ENCODE data around the gene ZMYND8. TPM values are rescaled to one million over a fixed set of nuclear protein-coding genes. Genes with fewer than 3 reads are reported as not detected.

ZMYND8 gene
- total RNA-seq, 2 experiments from 2014 or later, result 28.8 to 29.8 TPM

- no peak for DNase-seq
- Mint-ChIP-seq H3K27ac (no peak overlapping the region), H3K36me3 (no peaks in the 10 kb centered on the region), H3K9me3 (no peaks in the 10 kb centered on the region), H3K4me3 (no peak overlapping the region), H3K27me3 (no peaks in the 10 kb centered on the region), H3K4me1 (no peaks in the 10 kb centered on the region)
These were observed 181.8 kb downstream of the ZMYND8 start for GRCh38 chr20:47174456-47175243.

- no peak for DNase-seq
- no peaks in the 10 kb centered on the region for H3K27me3 Mint-ChIP-seq
- H3K4me1 Mint-ChIP-seq, result no peaks in the 10 kb centered on the region
- H3K4me3 Mint-ChIP-seq, result no peak overlapping the region
- H3K9me3 Mint-ChIP-seq, result no peaks in the 10 kb centered on the region
- no peaks in the 10 kb centered on the region for H3K36me3 Mint-ChIP-seq
- no peak overlapping the region for H3K27ac Mint-ChIP-seq
These were observed 182.8 kb downstream of the ZMYND8 start for GRCh38 chr20:47173596-47174216.

GRCh38 chr20:47172579-47172978 is 183.9 kb downstream of the ZMYND8 start:
- Mint-ChIP-seq H3K4me3 (no peak overlapping the region), H3K9me3 (no peaks in the 10 kb centered on the region), H3K4me1 (no peaks in the 10 kb centered on the region), H3K36me3 (no peaks in the 10 kb centered on the region), H3K27ac (no peak overlapping the region), H3K27me3 (no peaks in the 10 kb centered on the region)
- DNase-seq, result no peak

GRCh38 chr20:47167846-47168245 is 188.7 kb downstream of the ZMYND8 start:
- no peaks in the 10 kb centered on the region for H3K36me3 Mint-ChIP-seq
- H3K4me1 Mint-ChIP-seq, result no peaks in the 10 kb centered on the region
- no peak overlapping the region for H3K27ac Mint-ChIP-seq
- DNase-seq, result no peak
- H3K4me3 Mint-ChIP-seq, result no peak overlapping the region
- no peaks in the 10 kb centered on the region for H3K27me3 Mint-ChIP-seq
- peaks cover 2% of the 10 kb centered on the region for H3K9me3 Mint-ChIP-seq

- Mint-ChIP-seq H3K4me1 (no peaks in the 10 kb centered on the region), H3K27ac (no peak overlapping the region), H3K4me3 (no peak overlapping the region), H3K27me3 (no peaks in the 10 kb centered on the region), H3K36me3 (no peaks in the 10 kb centered on the region), H3K9me3 (peaks cover 2% of the 10 kb centered on the region)
- DNase-seq, result no peak
These were observed 191.1 kb downstream of the ZMYND8 start for GRCh38 chr20:47165376-47165865.

GRCh38 chr20:47164140-47164539 is 192.4 kb downstream of the ZMYND8 start:
- no peaks in the 10 kb centered on the region for H3K4me1 Mint-ChIP-seq
- H3K36me3 Mint-ChIP-seq, result no peaks in the 10 kb centered on the region
- no peak overlapping the region for H3K27ac Mint-ChIP-seq
- DNase-seq, result no peak
- no peaks in the 10 kb centered on the region for H3K27me3 Mint-ChIP-seq
- peaks cover 2% of the 10 kb centered on the region for H3K9me3 Mint-ChIP-seq
- H3K4me3 Mint-ChIP-seq, result no peak overlapping the region

GRCh38 chr20:47161411-47161810 is 195.1 kb downstream of the ZMYND8 start:
- Mint-ChIP-seq H3K9me3 (peaks cover 2% of the 10 kb centered on the region), H3K4me1 (no peaks in the 10 kb centered on the region), H3K27ac (no peak overlapping the region), H3K4me3 (no peak overlapping the region), H3K36me3 (no peaks in the 10 kb centered on the region), H3K27me3 (no peaks in the 10 kb centered on the region)
- DNase-seq, result no peak

- H3K27ac Mint-ChIP-seq, result no peak overlapping the region
- no peaks in the 10 kb centered on the region for H3K36me3 Mint-ChIP-seq
- H3K4me3 Mint-ChIP-seq, result no peak overlapping the region
- H3K4me1 Mint-ChIP-seq, result no peaks in the 10 kb centered on the region
- DNase-seq, result no peak
- peaks cover 2% of the 10 kb centered on the region for H3K9me3 Mint-ChIP-seq
- no peaks in the 10 kb centered on the region for H3K27me3 Mint-ChIP-seq
These were observed 195.5 kb downstream of the ZMYND8 start for GRCh38 chr20:47160992-47161391.

GRCh38 chr20:47160240-47160639 is 196.3 kb downstream of the ZMYND8 start:
- no peaks in the 10 kb centered on the region for H3K27me3 Mint-ChIP-seq
- peaks cover 2% of the 10 kb centered on the region for H3K9me3 Mint-ChIP-seq
- no peak overlapping the region for H3K4me3 Mint-ChIP-seq

More at GRCh38 chr20:47160240-47160639, 196.3 kb downstream of the ZMYND8 start:
- DNase-seq, result no peak
- no peak overlapping the region for H3K27ac Mint-ChIP-seq
- H3K36me3 Mint-ChIP-seq, result no peaks in the 10 kb centered on the region
- H3K4me1 Mint-ChIP-seq, result no peaks in the 10 kb centered on the region

Other genes starting within 250 kb of the ZMYND8 start
- 10 to 100 TPM; 58.1 to 66.4 TPM for gene NCOA3, start 145.2 kb upstream of the ZMYND8 start, total RNA-seq

Data from activated naive CD8-positive, alpha-beta T cell treated with anti-CD3 and anti-CD28 coated beads for 36 hours (primary cell).